Stimulated activated CD8-positive, alpha-beta memory T cell treated with anti-CD3 and anti-CD28 coated beads, Interleukin-4, amount 100 ng/mL, for 24 hours (primary cell): ENCODE measurements around the gene SDHD.
"Not testable (repeated sequence)": the region's sequence is repeated elsewhere in the genome, so short reads cannot be mapped to it uniquely, and the experiment has no call there.

Experiments used
- DNase-seq: peaks from one replicate; pipeline ENCODE4 v3.0.0-alpha.2; 2020; ENCODE audit warnings: low read depth

SDHD gene

DNA sequence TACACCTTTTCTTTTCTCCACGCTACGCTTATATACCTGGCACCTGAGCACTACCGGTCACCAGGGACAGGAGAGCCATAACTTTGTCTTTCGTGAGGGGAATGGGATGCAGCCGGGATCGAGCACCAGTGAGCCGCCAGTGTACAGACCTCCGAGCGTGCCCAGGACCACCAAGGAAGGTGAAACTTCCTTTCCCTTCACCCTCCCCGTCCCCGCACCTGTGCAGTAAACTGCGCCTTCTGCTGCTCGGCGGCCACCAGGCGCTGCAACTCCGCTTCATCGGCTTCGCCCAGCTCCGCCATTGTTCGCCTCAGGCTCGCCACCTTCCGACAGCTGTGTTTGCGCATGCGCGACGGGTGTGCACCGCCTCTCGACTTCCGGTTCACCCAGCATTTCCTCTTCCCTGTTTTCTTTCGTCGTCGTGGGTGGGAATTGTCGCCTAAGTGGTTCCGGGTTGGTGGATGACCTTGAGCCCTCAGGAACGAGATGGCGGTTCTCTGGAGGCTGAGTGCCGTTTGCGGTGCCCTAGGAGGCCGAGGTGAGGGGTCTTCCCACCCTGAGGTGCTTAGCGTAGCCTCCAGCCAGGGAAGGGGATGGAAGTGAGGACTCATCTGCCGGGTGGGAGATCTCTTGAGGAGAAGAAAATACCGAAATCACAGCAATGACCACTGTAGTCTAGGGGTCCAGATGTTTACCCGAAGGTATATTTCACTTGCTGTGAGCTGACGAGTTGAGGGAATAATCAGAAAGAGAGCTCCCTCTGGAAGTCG, at the start of gene SDHD, which contains the start of gene TIMM8B:
Gene SDHD, plus strand, starts transcription at position 452 of the 770 bp plus-strand sequence. Its CDS starts 35 bp downstream, at position 487.
Gene TIMM8B, minus strand, starts transcription at position 335 of the 770 bp plus-strand sequence. Its CDS starts 33 bp downstream, at position 302.
- DNase-seq: peak; percentile 90

- no peak for DNase-seq
These were observed 49.1 kb upstream of the SDHD start for GRCh38 chr11:112037527-112037926.

- no peak for DNase-seq
These were observed 44.3 kb upstream of the SDHD start for GRCh38 chr11:112042161-112042960.

- no peak for DNase-seq
These were observed 43.7 kb upstream of the SDHD start for GRCh38 chr11:112042961-112043304.

DNA sequence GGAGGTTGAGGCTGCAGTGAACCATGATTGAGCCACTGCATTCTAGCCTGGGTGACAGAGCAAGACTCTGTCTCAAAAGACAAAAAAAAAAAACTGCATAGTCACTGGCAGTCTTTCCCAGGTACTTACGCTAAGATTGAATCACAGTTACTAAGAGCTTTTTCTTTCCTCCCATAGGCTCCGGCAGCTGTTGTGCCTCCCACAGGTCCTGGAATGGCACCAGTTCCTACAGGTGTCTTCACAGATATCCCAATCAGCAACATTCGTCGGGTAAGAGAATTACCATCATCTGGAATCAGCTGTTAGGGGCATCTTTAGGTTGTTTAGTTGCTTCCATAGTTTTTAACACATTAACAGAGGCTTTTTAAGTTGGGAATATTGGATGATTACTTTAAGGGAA, 41.7 kb upstream of the SDHD start:
- DNase-seq: no peak

GRCh38 chr11:112046647-112047046, 40.0 kb upstream of the SDHD start:
- DNase-seq: not testable (repeated sequence)

DNA sequence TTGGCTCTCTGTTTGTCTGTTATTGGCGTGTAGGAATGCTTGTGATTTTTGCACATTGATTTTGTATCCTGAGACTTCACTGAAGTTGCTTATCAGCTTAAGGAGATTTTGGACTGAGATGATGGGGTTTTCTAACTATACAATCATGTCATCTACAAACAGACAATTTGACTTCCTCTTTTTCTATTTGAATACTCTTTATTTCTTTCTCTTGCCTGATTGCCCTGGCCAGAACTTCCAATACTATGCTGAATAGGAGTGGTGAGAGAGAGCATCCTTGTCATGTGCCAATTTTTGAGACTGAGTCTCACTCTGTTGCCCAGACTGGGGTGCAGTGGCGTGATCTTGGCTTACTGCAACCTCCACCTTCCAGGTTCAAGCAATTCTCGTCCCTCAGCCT, 38.4 kb upstream of the SDHD start:
- not testable (repeated sequence) for DNase-seq

DNA sequence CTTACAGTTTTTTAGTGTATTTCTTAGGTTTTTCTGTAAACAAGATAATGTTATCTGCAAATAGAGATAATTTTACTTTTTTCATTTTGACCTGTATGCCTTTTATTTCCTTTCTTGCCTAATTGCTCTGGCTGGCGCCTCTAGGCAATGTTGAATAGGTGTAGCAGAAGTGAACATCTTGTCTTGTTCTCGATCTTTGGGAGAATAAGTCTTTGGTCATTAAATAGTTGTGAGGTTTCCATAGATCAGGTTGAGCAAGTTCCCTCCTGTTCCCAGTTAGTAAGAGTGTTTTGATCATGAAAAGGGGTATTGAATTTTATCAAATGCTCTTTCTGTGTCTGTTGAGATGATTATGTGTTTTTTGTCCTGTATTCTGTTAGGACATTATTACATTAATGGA, 36.9 kb upstream of the SDHD start:
- DNase-seq: no peak

DNA sequence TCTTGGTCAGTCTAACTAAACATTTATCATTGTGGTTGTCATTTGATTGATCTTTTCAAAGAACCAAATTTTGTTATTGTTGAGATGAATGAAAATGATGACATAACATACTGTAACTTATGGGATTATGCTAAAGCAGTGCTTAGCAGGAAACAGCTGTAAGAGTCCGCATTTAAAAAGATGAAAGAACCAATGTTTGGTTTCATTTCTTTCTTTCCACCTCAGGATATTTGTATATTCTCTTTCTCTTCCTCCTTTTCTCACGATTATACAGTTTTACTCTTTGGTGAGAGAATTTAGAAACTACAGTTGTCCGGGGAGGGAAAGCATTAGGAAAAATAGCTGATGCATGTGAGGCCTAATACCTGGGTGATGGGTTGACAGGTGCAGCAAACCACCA, 36.0 kb upstream of the SDHD start:
- DNase-seq: no peak

- no peak for DNase-seq
These were observed 34.9 kb upstream of the SDHD start for GRCh38 chr11:112051768-112052167.

- DNase-seq: no peak
These were observed 29.5 kb upstream of the SDHD start for GRCh38 chr11:112057170-112057569.

DNA sequence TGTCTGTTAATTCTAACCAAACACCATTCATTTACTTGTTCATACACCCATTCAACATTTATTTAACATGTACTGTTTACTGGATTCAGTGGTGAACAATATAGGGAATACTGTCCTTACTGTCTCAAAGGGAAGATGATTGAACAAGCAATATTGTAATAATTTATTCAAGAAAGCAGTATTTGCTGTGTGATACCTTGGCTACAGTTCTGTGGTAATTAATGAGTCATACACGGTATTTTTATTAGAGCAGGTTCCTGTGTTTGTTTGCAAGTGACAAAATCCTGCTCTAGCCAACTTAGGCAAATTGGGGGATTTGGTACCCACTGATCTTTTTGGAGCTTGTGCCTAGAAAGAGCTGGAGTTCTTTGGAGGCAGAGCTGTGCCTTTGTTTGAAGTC, 28.6 kb upstream of the SDHD start:
- DNase-seq: no peak

GRCh38 chr11:112062923-112063322, 23.8 kb upstream of the SDHD start:
- no peak for DNase-seq

DNA sequence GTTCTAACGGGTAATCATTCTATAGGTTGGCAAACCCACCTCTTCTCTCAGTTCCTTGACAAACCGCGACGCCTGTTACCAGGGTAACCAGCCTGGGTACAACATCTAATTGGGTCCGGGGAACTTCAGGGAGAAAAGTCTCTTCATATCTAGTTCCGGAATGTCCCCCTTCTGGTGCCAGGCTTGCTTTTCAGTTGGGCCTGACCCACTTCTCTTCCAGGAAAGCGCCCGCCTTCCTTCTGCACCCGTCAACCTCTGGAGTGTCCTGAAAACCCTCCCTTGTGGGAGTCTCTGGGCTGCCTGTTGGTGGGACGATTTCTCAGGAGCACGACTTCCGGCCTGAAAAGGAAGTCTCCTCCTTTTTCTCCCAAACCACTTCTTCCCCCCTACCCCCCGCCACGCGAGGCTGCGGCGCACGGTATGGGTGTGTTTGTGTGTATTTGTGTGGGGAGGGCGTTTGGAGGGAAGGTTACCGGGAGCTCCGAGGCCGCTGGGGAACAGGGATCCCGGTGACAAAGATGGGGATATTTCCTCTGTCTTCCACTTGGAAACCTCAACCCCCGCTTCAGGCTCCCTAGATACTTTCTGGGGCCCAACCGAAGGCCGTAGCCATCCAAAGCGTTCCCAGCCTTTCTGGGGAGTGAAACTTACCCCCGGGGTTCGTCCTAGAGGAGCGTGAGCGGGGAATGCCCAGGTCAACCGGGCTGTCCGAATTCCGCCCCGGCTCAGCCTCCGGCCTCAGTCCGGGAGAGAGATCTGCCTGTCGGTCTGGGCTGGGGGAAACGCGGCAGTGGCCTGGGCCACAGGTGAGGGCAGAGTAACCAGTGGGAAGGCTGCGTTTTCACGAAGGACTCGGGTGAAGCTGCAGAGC, 12.5 kb upstream of the SDHD start, which contains the start of the genes NKAPD1 and PIH1D2:
Gene NKAPD1, plus strand, starts transcription at position 359 of the 871 bp plus-strand sequence. CDS start 1,276 bp downstream, outside the sequence.
Gene PIH1D2, minus strand, starts transcription at position 77 of the 871 bp plus-strand sequence. CDS start 843 bp downstream, outside the sequence.
- peak; percentile 64 for DNase-seq

- no peak for DNase-seq
These were observed 3.9 kb upstream of the SDHD start for GRCh38 chr11:112082729-112083128.

DNA sequence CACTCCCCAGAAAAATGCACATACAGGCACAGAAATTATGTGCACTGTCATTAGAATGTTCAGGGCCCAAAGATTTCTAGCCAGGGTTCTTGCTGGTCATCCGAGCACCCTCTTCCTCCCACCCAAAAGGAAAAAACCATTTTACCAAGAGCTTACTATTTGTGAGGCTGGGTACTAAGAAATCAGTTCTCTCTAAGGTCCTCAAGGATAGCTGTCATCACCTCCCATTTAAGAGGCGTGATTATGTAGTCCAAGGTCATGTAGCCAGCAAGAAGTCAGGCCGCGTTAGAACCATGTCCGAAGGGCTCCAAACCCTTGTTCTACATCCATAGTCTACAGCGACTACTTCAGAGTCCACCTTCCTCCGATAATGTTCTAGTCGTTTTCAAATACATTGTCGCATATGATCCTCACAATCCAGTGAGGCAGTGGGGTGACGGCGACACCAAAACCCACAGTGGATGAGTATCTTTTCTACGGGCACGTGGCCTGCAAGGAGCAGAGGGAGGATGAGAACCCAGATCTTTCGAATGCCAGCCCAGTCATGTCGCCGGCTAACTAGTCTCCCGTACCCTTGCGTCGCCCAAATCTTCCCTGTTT, 751 bp upstream of the SDHD start:
- peak; percentile 11 for DNase-seq

- no peak for DNase-seq
These were observed 539 bp downstream of the SDHD start for GRCh38 chr11:112087212-112087611.

- not testable (repeated sequence) for DNase-seq
These were observed 8.6 kb downstream of the SDHD start for GRCh38 chr11:112095302-112095701.

DNA sequence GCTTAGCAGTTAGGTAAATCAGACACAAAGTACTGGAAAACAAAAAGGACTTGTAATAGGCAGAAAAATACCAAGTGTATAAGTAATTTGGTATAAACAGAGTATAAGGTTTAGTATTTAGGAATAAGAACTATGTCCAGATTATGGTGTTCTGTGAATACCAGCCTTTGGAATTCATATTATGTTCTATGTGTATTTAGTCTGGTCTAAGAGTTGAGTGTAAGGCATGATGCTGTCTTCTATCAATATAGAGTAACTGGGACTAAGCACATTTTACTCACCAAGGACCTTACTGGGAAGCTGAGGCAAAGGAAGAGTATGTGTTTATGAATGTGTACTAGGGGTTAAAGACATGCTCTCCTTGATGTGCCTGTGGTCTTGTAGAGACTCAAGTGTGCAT, 9.5 kb downstream of the SDHD start:
- no peak for DNase-seq

DNA sequence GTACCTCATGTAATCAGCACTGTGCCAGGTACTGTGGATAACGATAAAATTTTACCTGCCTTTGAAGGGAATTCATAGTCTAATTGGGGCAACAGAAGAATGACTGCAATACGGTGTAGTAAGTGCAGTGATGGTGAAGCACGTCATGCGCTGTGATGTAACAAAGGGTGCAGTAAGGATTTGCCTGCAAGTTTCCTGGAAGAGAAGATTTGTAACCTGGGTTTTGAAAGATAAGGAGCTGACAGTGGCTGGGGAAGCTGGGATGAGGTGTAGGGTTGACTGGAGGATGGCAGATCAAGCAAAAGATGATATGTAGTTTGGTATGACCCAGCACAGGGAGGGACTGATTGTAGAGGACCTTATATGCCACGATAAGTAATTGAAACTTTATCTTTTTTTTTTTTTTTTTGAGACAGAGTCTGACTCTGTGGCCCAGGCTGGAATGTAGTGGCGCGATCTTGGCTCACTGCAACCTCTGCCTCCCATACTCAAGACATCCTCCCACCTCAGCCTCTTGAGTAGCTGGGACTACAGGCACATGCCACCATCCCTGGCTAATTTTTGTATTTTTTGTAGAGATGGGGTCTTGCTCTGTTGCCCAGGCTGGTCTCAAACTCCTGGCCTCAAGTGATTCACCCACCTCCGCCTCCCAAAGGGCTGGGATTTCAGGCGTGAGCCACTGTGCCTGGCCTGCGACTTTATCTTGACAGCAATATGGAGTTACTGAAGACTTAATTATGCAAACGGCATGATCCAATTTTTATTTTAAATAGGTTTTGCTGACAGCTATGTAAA, 11.3 kb downstream of the SDHD start:
- DNase-seq: no peak

- no peak for DNase-seq
These were observed 13.8 kb downstream of the SDHD start for GRCh38 chr11:112100462-112100861.
